ENCODE data around the gene BUB1B.
A peak's percentile ranks its signal among the peaks of the same experiment; 100 is the strongest.

Gene BUB1B

GRCh38 chr15:40183636-40184463, 23.0 kb downstream of the BUB1B start:
- no peak for DNase-seq

- DNase-seq: no peak
Observed at GRCh38 chr15:40190591-40190990, 29.7 kb downstream of the BUB1B start.

DNA sequence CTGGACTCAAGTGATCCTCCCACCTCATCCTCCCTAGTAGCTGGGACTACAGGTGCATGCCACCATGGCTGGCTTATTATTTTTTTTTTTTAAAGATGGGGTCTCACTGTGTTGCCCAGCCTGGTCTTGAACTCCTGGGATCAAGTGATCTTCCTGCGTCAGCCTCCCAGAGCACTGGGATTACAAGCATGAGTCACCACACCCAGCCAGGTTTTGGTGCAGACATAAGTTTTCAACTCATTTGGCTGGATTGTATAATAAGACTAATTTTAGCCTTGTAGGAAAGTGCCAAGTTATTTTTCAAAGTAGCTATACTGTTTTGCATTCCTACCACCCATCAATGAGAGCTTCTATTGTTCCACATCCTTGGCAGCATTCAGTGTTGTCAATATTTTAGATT, 32.1 kb downstream of the BUB1B start:
- DNase-seq: no peak

GRCh38 chr15:40197434-40197833, 36.6 kb downstream of the BUB1B start:
- DNase-seq: no peak

DNA sequence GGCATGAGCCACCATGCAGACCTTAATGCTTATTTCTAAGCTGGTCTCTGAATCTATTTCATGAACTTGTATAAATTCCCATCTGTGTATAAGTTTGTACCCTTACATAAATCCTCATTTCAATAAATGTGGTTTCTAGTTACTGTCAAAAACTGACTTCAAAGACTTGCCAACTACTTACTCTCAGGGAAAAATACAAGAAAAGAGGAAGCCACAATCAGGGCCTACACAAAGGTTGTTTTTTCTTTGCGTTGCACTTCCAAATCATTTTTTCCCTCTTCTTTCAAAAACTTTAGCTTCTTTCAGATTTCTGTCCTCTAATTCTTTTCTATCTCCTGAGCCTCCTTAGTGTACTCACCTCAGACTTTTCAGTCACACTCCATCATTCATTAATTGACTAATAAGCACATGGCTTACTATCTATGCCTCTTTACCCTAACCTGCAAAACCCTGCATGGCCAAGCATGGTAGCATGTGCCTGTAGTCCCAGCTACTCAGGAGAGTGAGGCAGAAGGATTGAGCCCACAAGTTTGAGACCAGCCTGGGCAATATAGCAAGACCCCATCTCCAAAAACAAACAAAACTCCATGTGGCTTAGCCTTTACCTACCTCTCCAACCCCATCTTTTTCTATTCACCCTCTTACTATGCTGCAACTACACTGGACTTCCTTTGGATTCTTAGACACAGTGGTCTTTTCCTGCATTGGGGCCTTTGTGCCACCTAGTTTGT, 37.7 kb downstream of the BUB1B start:
- DNase-seq: no peak

- DNase-seq: no peak
Observed at GRCh38 chr15:40204100-40204499, 43.2 kb downstream of the BUB1B start.

- peak; percentile 40 for DNase-seq
Observed at GRCh38 chr15:40217166-40217824, 56.4 kb downstream of the BUB1B start.

GRCh38 chr15:40219801-40220200, 58.9 kb downstream of the BUB1B start:
- no peak for DNase-seq

DNA sequence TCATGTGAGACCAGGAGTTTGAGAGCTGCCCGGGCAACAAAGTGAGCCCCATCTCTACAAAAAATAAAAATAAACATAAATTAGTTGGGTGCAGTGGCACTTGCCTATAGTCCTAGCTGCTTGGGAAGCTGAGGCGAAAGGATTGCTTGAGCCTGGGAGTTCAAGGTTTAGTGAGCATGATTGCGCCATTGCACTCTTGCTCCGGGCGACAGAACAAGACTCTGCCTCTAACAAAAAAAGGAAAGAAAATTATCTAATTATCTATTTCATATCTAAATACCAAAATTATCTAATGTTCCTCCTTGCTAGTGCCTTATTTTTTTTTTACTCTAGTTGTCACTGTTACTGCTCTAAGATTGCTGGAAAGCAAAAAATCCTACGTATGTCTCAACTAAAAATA, 61.3 kb downstream of the BUB1B start:
- DNase-seq: no peak

- DNase-seq: no peak
Observed at GRCh38 chr15:40226736-40227135, 65.9 kb downstream of the BUB1B start.

DNA sequence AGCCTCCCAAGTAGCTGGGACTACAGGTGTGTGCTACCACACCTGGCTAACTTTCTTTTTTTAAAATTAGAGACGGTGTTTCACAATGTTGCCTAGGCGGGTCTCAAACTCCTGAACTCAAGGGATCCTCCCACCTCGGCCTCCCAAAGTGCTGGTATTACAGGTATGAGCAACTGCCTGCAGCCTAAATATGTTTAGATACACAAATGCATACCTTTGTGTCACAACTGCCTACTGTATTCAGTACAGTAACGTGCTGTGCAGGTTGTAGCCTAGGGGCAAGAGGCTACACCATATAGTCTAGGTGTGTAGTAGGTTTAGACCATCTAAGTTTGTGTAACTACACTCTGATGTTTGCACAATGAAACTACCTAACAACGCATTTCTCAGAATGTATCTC, 68.4 kb downstream of the BUB1B start:
- no peak for DNase-seq

DNA sequence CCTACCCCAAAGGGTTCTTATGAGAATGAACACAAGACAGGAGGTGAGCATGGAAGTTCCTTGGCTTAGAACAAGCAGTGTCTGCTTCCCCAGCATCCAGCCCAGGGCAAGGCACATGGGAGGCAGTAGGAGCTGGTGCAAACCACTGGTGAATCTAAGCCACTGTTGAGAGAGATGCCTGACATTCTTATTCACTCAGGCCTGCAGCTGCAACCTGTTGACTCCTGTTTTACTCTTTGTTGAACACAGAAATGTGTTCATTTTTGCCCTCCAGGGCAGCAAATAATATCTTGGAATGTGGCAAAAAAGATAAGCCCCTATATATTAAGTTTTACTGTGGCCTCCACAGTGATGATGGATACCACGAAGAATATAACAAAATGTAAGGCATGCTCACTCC, 69.1 kb downstream of the BUB1B start:
- no peak for DNase-seq

- no peak for DNase-seq
Observed at GRCh38 chr15:40232625-40233070, 71.8 kb downstream of the BUB1B start.

GRCh38 chr15:40233727-40234577, 73.1 kb downstream of the BUB1B start:
- no peak for DNase-seq

- no peak for DNase-seq
Observed at GRCh38 chr15:40234783-40235182, 73.9 kb downstream of the BUB1B start.

GRCh38 chr15:40235201-40235885, 74.5 kb downstream of the BUB1B start:
- DNase-seq: no peak

- peak; percentile 17 for DNase-seq
Observed at GRCh38 chr15:40238532-40239403, 77.9 kb downstream of the BUB1B start, which contains the start of gene PAK6. TSS of gene PAK6 (plus strand) at chr15:40239063. CDS start at chr15:40264786, 25,723 bp downstream.

DNA sequence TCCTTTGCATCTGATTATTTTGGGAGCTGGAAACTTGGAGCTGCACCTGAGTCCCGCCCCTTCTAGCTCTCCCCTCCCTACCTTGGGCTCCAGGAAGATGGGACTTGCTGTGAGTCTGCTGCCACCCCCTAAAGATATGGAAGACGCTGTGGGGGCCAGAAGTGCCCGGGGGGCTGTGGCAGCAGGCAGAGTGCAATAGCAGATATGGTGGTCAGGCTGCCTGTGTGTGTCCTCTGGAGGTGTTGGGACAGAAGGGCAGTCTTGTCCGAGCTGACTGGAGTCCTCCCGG, 78.5 kb downstream of the BUB1B start:
- DNase-seq: no peak

DNA sequence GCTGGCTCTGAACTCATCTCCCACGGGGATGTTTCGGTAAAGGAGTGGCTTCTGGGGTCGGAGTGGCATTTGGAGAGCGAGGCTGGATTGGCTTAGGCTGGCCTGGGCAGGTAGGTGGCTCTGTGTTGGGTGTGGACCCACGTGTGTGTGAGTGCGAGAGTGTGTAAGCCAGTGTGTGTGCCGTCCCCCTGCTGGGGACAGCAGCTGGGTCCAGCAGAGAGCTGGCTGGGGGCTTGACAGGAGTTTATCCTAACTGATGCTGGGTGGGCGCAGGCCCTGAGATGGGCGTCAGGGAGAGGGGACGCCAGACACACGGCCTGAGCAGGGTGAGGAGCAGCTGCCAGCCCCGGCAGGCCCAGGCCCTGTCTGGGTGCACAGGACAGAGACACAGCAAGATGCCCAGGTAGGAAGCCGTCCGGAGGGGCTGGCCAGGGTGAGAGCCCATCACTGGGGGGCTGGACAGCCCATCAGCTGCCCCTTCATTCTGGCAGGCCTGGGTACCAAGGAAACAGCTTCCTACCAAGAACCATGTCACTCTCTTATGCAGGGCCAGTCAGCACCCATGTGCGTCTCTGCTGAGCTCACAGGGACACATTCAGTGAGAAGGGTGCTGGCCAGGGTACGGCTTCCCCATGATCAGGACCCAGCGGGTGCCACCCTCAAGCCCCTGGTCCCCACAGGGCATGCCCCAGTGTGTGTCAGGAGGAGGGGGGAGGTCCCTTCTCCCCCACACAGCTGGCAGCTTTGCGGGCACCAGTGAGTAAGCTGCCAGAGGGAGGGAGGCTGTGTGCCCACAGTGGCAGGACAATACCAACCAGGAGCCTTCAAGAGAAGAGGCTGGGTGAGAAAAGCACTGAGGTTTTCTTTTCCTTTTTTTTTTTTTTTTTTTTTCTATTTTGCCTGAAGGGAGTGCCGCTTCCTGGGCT, 79.1 kb downstream of the BUB1B start:
- no peak for DNase-seq

- DNase-seq: no peak
Observed at GRCh38 chr15:40240619-40241221, 79.9 kb downstream of the BUB1B start.
